HUES6 (cell line): Measurements from ENCODE around the gene LCLAT1.

ENCODE experiments used
- H3K27ac ChIP-seq: 2 replicates; pipeline ENCODE4 v1.7.0; 2013; ENCODE audit warnings: low read depth, mild to moderate bottlenecking, low read length, inconsistent platforms
- H3K27me3 ChIP-seq: 2 replicates; pipeline ENCODE4 v1.6.1; 2013; ENCODE audit warnings: low read length; ENCODE audit not compliant: control insufficient read depth, insufficient read depth
- H3K36me3 ChIP-seq: 2 replicates; pipeline ENCODE4 v1.6.1; 2013; ENCODE audit warnings: low read length; ENCODE audit not compliant: control insufficient read depth, insufficient read depth
- H3K4me1 ChIP-seq: 2 replicates; pipeline ENCODE4 v1.6.1; 2013; ENCODE audit warnings: low read length; ENCODE audit not compliant: control insufficient read depth, insufficient read depth
- H3K4me3 ChIP-seq: 2 replicates; pipeline ENCODE4 v1.5.1; 2013; ENCODE audit warnings: low read depth, low read length
- H3K9ac ChIP-seq: one replicate; pipeline ENCODE4 v1.6.1; 2013; ENCODE audit warnings: mild to moderate bottlenecking, low read length
- H3K9me3 ChIP-seq: 2 replicates; pipeline ENCODE4 v1.6.1; 2013; ENCODE audit warnings: low read depth, low read length; ENCODE audit not compliant: control insufficient read depth, insufficient read depth

Gene LCLAT1

GRCh38 chr2:30427606-30428347 lies 19.3 kb upstream of the LCLAT1 start:
- H3K36me3 ChIP-seq = no peaks in the 10 kb centered on the region
- H3K9ac ChIP-seq = no peak overlapping the region
- no peaks in the 10 kb centered on the region for H3K4me1 ChIP-seq
- H3K4me3 ChIP-seq = no peak overlapping the region
- H3K27me3 ChIP-seq = no peaks in the 10 kb centered on the region
- no peak overlapping the region for H3K27ac ChIP-seq
- H3K9me3 ChIP-seq = no peaks in the 10 kb centered on the region

- Histone ChIP-seq H3K27ac (no peak overlapping the region), H3K9ac (no peak overlapping the region), H3K36me3 (no peaks in the 10 kb centered on the region), H3K9me3 (no peaks in the 10 kb centered on the region), H3K4me3 (no peak overlapping the region), H3K27me3 (no peaks in the 10 kb centered on the region), H3K4me1 (no peaks in the 10 kb centered on the region)
Measured at GRCh38 chr2:30428348-30428662, 18.7 kb upstream of the LCLAT1 start.

DNA sequence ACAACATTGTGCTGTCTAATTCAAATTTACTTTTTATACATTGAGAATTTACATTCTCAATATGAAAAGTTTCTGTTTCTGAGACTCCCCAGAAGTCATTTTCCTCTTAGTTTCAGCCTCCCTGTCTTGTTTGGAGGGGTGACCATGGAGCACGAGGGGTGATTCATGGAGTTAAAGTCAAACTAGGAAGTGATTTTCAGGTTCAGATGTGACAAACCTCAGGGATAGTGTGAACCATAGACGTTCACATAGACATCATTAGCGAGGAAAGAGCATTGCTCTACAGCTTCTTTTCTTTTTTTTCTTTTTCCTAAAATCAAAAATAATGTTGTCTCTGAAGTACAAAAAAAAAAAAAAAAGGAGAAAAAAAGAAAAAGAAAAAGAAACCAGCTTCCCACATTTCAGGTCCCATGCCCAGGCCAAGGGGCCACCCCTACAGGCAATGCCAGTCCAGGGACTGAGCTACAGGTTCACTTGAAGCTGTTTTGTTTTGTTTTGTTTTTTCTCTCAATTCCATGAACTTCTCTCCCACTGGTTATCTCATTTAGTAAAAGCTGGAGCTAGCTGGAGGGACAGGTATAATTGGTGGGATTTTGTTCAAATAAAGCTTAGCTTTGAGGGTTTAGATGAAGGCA lies 18.1 kb upstream of the LCLAT1 start:
- no peaks in the 10 kb centered on the region for H3K27me3 ChIP-seq
- H3K4me3 ChIP-seq = no peak overlapping the region
- no peaks in the 10 kb centered on the region for H3K9me3 ChIP-seq
- H3K27ac ChIP-seq = no peak overlapping the region
- no peak overlapping the region for H3K9ac ChIP-seq
- H3K36me3 ChIP-seq = no peaks in the 10 kb centered on the region
- no peaks in the 10 kb centered on the region for H3K4me1 ChIP-seq

DNA sequence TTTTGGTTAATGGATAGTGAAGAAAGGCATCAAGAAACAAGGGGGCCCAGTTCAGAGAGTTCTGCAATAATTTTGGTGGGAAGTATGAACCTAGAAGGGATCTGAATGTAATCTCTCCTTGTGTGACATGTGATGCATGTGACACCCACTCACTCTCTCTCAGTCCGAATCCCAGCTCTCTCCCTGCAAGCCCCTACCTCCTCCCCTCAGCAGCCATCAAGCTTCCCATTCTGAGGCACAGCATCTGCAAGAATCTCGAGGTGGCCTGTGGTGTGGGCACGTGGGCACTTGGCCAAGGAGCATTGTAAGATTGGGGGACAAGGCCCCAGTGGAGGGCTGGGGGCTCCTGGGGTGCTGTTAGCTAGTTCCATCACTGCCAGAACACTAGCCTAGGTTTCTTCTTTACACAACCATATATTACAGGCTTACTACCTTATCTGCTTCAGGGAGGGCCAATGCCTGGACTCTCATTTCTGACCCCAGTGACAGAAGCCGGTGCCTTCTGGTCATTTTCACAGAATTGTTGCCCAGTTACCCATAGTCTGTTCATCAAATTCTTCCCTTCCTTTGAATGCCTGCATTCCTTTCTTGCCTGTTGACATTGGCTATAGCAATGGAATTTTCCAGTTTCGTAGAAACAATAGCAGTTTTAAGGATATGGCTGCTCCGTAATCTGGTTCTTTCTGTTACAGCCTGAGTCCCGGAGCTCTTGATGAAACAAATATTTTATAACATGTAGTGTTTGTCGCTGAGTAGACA lies 13.3 kb upstream of the LCLAT1 start:
- no peak overlapping the region for H3K9ac ChIP-seq
- no peak overlapping the region for H3K27ac ChIP-seq
- H3K4me3 ChIP-seq = no peak overlapping the region
- no peaks in the 10 kb centered on the region for H3K36me3 ChIP-seq
- no peaks in the 10 kb centered on the region for H3K4me1 ChIP-seq
- no peaks in the 10 kb centered on the region for H3K9me3 ChIP-seq
- H3K27me3 ChIP-seq = no peaks in the 10 kb centered on the region

GRCh38 chr2:30434708-30435107 lies 12.3 kb upstream of the LCLAT1 start:
- no peaks in the 10 kb centered on the region for H3K27me3 ChIP-seq
- H3K9ac ChIP-seq = no peak overlapping the region
- no peaks in the 10 kb centered on the region for H3K36me3 ChIP-seq
- no peak overlapping the region for H3K4me3 ChIP-seq
- H3K4me1 ChIP-seq = no peaks in the 10 kb centered on the region
- no peak overlapping the region for H3K27ac ChIP-seq
- H3K9me3 ChIP-seq = no peaks in the 10 kb centered on the region

GRCh38 chr2:30436859-30437435 lies 10.1 kb upstream of the LCLAT1 start:
- Histone ChIP-seq H3K9me3 (no peaks in the 10 kb centered on the region), H3K9ac (no peak overlapping the region), H3K4me3 (no peak overlapping the region), H3K27ac (no peak overlapping the region), H3K36me3 (no peaks in the 10 kb centered on the region), H3K4me1 (no peaks in the 10 kb centered on the region), H3K27me3 (no peaks in the 10 kb centered on the region)

DNA sequence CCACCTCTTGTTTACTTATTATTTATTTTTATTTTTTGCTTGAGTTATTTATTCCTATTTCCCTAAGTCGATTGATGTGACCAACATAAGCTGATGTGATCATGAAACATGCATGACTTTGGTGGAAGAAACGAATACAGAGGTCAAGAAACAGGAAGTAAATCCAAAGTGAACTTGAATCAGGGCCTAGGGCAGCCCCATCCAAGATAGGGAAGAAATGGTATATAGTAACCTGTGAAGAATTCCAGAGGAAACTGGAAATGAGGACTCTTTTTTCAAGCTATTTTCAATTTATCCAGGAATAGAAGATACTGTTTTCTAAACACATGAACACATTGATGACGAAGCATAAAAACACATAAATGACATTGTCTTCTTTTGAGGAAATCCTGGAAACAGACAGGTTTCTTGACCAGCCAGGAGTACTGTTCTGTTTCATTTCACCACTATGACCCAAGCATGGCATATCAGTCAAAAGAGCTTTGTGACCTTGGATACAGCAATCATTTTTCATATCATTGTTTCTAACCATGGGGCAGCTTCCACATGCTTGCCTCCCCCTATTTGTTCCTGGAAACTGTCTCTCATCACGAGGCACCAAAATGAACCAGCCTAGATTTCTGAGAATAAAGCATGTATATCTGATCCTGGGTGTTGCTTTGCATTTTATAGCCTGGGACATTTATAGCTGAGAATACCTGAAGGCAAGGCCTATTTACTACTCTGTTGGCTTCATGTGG lies 9.1 kb upstream of the LCLAT1 start:
- Histone ChIP-seq H3K4me1 (no peaks in the 10 kb centered on the region), H3K27me3 (no peaks in the 10 kb centered on the region), H3K27ac (no peak overlapping the region), H3K9me3 (no peaks in the 10 kb centered on the region), H3K9ac (no peak overlapping the region), H3K36me3 (no peaks in the 10 kb centered on the region), H3K4me3 (no peak overlapping the region)

DNA sequence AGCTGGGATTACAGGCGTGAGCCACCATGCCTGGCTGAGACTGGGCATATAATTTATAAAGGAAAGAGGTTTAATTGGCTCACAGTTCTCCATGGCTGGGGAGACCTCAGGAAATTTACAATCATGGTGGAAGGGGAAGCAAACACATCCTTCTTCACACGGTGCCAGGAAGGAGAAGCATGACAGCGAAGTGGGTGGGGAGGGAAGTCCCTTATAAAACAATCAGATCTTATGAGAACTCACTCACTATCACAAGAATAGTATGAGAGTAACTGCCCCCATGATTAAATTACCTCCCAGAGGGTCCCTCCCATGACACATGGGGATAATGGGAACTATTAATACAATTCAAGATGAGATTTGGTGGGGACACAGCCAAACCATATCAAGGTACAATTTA lies 7.8 kb upstream of the LCLAT1 start:
- Histone ChIP-seq H3K36me3 (no peaks in the 10 kb centered on the region), H3K9me3 (no peaks in the 10 kb centered on the region), H3K9ac (no peak overlapping the region), H3K4me3 (no peak overlapping the region), H3K27ac (no peak overlapping the region), H3K4me1 (no peaks in the 10 kb centered on the region), H3K27me3 (no peaks in the 10 kb centered on the region)

GRCh38 chr2:30439879-30440278 lies 7.2 kb upstream of the LCLAT1 start:
- no peak overlapping the region for H3K27ac ChIP-seq
- H3K4me3 ChIP-seq = no peak overlapping the region
- H3K9me3 ChIP-seq = no peaks in the 10 kb centered on the region
- H3K27me3 ChIP-seq = no peaks in the 10 kb centered on the region
- H3K4me1 ChIP-seq = no peaks in the 10 kb centered on the region
- H3K36me3 ChIP-seq = no peaks in the 10 kb centered on the region
- no peak overlapping the region for H3K9ac ChIP-seq

- Histone ChIP-seq H3K36me3 (no peaks in the 10 kb centered on the region), H3K9me3 (no peaks in the 10 kb centered on the region), H3K4me3 (no peak overlapping the region), H3K27me3 (no peaks in the 10 kb centered on the region), H3K27ac (no peak overlapping the region), H3K4me1 (no peaks in the 10 kb centered on the region), H3K9ac (no peak overlapping the region)
Measured at GRCh38 chr2:30441023-30441422, 6.0 kb upstream of the LCLAT1 start.
